GM18505 (cell line): Measurements from ENCODE around the gene ZNF124.

Experiments used
- ATAC-seq: cut with Tn5 transposase; IDR thresholded peaks from one replicate; pipeline ENCODE4 v1.9.1; 2021; ENCODE audit not compliant: unreplicated experiment
- POLR2A ChIP-seq: IDR thresholded peaks from 4 replicates; pipeline ENCODE4 v1.6.1; 2011; ENCODE audit warnings: borderline replicate concordance; ENCODE audit not compliant: insufficient read depth, insufficient read length; ENCODE audit errors: extremely low read depth

Gene ZNF124

GRCh38 chr1:247113733-247114271 is 58.0 kb downstream of the ZNF124 start:
- no peak for TF ChIP-seq POLR2A
- no peak for ATAC-seq

DNA sequence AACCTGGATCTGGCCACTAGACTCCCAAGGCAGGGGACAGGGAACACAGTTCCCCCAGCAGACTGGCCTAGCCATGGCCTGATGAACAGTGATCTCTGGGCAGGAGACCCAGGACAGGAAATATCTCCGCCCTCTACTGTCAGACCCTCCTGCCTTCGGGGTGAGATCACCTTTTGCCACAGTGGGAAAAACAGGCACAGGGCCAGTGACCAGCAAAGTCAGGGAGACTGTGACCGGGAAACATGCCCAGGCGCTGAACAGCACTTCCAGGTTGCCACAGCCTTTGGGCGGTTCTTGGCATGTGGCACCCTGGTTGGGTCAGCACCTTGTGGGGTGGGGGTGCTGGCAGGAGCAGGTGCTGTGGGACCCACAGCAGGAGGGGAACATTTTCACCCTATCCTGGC is 58.7 kb downstream of the ZNF124 start:
- ATAC-seq, result no peak
- TF ChIP-seq POLR2A, result no peak

GRCh38 chr1:247112479-247112781 is 59.4 kb downstream of the ZNF124 start:
- no peak for ATAC-seq
- no peak for TF ChIP-seq POLR2A

DNA sequence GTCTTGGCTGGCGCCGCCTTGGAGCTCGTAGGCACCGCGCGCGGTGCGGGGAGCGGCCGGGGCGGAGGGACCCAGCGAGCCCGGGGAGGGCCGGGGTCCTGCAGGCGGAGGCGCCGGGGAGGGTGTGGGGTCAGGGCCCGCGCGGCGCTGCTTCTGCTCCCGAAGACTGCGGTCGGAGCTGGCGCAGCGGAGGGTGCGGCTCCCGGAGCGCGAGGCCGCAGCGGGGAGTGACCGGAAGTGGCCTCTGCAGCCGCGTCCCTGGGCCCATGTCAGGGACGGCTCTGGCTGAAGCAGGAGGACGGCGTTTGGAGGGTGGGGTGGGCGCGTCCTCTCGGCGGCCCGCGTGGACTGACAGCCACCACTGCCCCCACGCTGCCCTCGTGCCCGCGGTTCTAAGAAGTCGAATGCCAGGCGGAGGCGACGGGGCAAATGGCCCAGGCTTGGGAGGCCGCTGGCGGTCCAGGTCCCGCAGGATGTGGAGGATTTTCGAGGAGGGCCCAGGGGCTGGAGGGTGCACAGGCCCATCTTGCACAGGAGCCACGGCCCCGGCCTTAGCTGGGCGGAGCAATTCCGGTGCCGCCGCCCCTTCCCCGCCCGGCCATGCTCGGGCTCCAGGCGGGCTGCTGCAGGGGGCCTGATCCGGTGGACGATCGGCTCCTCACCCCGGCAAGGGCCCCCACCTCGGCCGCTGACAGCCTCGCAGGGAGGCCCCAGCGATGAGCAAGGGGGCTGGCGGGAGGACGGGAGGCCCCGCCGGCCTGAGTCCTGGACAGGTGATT is 59.9 kb downstream of the ZNF124 start:
- ATAC-seq, result no peak
- no peak for TF ChIP-seq POLR2A

GRCh38 chr1:247111259-247111699 is 60.5 kb downstream of the ZNF124 start:
- no peak for ATAC-seq
- no peak for TF ChIP-seq POLR2A

DNA sequence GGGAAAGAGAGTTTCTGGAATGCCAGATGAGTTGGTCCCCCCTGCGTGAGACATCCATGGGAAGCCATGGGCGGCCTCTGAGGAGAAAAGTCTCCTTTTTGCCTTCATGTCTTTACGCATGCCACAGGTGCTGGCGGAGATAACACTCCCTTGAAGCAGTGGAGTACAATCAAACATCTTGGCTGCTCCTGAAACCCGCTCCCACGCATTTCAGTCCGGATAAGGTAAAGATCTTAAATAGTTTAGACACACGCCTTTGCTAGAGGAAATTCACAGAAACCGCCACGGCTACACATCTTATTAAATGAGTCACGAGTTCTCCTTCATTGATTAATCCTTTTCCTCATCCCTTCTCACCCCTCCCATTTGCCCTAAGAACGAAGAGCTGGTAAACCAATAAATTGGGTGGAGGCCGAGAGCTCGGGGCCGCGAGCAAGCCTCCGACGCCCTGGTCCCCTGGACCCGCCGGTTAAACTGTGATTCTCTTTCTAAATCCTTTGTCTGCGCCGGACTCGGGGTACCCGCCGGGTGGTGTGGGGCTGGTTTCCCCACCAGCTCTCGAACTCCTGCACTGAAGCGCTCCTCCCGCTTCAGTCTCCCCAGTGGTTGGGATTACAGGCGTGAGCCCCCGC is 61.1 kb downstream of the ZNF124 start:
- TF ChIP-seq POLR2A, result no peak
- no peak for ATAC-seq

- no peak for TF ChIP-seq POLR2A
- ATAC-seq, result no peak
Observed at GRCh38 chr1:247107694-247108093, 64.1 kb downstream of the ZNF124 start.

GRCh38 chr1:247105966-247106365 is 65.9 kb downstream of the ZNF124 start:
- ATAC-seq, result no peak

More at GRCh38 chr1:247105966-247106365, 65.9 kb downstream of the ZNF124 start:
- TF ChIP-seq POLR2A, result no peak
